ENCODE data around the gene TMEM179B. TPM values are rescaled to one million over a fixed set of nuclear protein-coding genes. Genes with fewer than 3 reads are reported as not detected.
A peak's percentile ranks its signal among the peaks of the same experiment; 100 is the strongest.

The TMEM179B gene
- total and polyA plus RNA-seq, 2 of the 13 experiments (the other 11 are each of a cell fraction or from before 2014, with no cell fraction given): 24.8 to 25.7 TPM

- TF ChIP-seq, protein P1, sequence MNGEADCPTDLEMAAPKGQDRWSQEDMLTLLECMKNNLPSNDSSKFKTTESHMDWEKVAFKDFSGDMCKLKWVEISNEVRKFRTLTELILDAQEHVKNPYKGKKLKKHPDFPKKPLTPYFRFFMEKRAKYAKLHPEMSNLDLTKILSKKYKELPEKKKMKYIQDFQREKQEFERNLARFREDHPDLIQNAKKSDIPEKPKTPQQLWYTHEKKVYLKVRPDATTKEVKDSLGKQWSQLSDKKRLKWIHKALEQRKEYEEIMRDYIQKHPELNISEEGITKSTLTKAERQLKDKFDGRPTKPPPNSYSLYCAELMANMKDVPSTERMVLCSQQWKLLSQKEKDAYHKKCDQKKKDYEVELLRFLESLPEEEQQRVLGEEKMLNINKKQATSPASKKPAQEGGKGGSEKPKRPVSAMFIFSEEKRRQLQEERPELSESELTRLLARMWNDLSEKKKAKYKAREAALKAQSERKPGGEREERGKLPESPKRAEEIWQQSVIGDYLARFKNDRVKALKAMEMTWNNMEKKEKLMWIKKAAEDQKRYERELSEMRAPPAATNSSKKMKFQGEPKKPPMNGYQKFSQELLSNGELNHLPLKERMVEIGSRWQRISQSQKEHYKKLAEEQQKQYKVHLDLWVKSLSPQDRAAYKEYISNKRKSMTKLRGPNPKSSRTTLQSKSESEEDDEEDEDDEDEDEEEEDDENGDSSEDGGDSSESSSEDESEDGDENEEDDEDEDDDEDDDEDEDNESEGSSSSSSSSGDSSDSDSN (CRISPR knock-in tag; IDR thresholded peaks at IDR 0.05): peak; percentile 90
- peak; percentile 71; the same call in 1 of the 2 replicates for TF ChIP-seq CREB3 (CRISPR knock-in tag; IDR thresholded peaks at IDR 0.05)
- TF ChIP-seq, protein P2, sequence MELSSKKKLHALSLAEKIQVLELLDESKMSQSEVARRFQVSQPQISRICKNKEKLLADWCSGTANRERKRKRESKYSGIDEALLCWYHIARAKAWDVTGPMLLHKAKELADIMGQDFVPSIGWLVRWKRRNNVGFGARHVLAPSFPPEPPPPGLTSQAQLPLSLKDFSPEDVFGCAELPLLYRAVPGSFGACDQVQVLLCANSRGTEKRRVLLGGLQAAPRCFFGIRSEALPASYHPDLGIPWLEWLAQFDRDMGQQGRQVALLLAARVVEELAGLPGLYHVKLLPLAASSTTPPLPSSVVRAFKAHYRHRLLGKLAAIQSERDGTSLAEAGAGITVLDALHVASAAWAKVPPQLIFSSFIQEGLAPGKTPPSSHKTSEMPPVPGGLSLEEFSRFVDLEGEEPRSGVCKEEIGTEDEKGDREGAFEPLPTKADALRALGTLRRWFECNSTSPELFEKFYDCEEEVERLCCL (CRISPR knock-in tag; IDR thresholded peaks at IDR 0.05; ENCODE audit: borderline replicate concordance): peak; percentile 66; the same call in 1 of the 2 replicates
- 0 out of 2 replicates have a peak, but pooled peaks have one; percentile 41 for TF ChIP-seq ZNF224 (CRISPR knock-in tag; IDR thresholded peaks at IDR 0.05)
- TF ChIP-seq, protein P3, sequence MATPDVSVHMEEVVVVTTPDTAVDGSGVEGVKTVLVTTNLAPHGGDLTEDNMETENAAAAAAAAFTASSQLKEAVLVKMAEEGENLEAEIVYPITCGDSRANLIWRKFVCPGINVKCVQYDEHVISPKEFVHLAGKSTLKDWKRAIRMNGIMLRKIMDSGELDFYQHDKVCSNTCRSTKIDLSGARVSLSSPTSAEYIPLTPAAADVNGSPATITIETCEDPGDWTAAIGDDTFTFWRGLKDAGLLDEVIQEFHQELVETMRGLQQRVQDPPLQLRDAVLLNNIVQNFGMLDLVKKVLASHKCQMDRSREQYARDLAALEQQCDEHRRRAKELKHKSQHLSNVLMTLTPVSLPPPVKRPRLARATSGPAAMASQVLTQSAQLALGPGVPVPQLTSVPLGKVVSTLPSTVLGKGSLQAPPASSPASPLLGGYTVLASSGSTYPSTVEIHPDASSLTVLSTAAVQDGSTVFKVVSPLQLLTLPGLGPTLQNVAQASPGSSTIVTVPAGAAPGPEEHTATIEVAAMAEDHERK (CRISPR knock-in tag; IDR thresholded peaks at IDR 0.05; ENCODE audit: low read depth): peak; percentile 82
- peak; percentile 49; the same call in 1 of the 2 replicates for TF ChIP-seq XBP1 (CRISPR knock-in tag; IDR thresholded peaks at IDR 0.05)
- TF ChIP-seq ZNF275 (CRISPR knock-in tag; IDR thresholded peaks at IDR 0.05; ENCODE audit: borderline replicate concordance): peak; percentile 74; the same call in 1 of the 2 replicates
- TF ChIP-seq, protein P4, sequence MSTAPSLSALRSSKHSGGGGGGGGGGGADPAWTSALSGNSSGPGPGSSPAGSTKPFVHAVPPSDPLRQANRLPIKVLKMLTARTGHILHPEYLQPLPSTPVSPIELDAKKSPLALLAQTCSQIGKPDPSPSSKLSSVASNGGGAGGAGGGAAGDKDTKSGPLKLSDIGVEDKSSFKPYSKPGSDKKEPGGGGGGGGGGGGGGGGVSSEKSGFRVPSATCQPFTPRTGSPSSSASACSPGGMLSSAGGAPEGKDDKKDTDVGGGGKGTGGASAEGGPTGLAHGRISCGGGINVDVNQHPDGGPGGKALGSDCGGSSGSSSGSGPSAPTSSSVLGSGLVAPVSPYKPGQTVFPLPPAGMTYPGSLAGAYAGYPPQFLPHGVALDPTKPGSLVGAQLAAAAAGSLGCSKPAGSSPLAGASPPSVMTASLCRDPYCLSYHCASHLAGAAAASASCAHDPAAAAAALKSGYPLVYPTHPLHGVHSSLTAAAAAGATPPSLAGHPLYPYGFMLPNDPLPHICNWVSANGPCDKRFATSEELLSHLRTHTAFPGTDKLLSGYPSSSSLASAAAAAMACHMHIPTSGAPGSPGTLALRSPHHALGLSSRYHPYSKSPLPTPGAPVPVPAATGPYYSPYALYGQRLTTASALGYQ (CRISPR knock-in tag; IDR thresholded peaks at IDR 0.05): peak; percentile 45; the same call in 1 of the 2 replicates
- TF ChIP-seq CHD4 (IDR thresholded peaks at IDR 0.05; ENCODE audit: borderline replicate concordance, low read length): no peak
- TF ChIP-seq ERF (CRISPR knock-in tag; IDR thresholded peaks at IDR 0.05): peak; percentile 96
- peak; percentile 87; the same call in 1 of the 2 replicates for TF ChIP-seq ZNF230 (CRISPR knock-in tag; IDR thresholded peaks at IDR 0.05)
- TF ChIP-seq LRRFIP1 (CRISPR knock-in tag; conservative IDR thresholded peaks at IDR 0.05): peak; percentile 24; the same call in 1 of the 2 replicates
- peak; percentile 84; the same call in 1 of the 2 replicates for TF ChIP-seq ZNF543 (CRISPR knock-in tag; IDR thresholded peaks at IDR 0.05)
- TF ChIP-seq MIER3 (CRISPR knock-in tag; IDR thresholded peaks at IDR 0.05; ENCODE audit: borderline replicate concordance): peak; percentile 77; the same call in 1 of the 2 replicates
- peak; percentile 58 for TF ChIP-seq FOXA3 (CRISPR knock-in tag; IDR thresholded peaks at IDR 0.05)
Measured at GRCh38 chr11:62805076-62805892, 18.1 kb downstream of the TMEM179B start, which contains the start of gene NXF1 (continued).
